ENCODE data around the gene DACH1.
"Not testable (repeated sequence)": the region's sequence is repeated elsewhere in the genome, so short reads cannot be mapped to it uniquely, and the experiment has no call there.

Gene DACH1

GRCh38 chr13:71864986-71865873 is 1.8 kb downstream of the DACH1 start:
- DNase-seq = peak in 1 of 4 experiments; percentile 1

- DNase-seq = no peak
These were observed 2.7 kb downstream of the DACH1 start for GRCh38 chr13:71864094-71864985.

GRCh38 chr13:71863254-71863865 is 3.6 kb downstream of the DACH1 start:
- no peak for DNase-seq

- no peak for DNase-seq
These were observed 4.5 kb downstream of the DACH1 start for GRCh38 chr13:71862459-71862943.

GRCh38 chr13:71861769-71862458 is 5.1 kb downstream of the DACH1 start:
- DNase-seq = no peak

GRCh38 chr13:71860547-71861138 is 6.4 kb downstream of the DACH1 start:
- no peak for DNase-seq

GRCh38 chr13:71858647-71859046 is 8.4 kb downstream of the DACH1 start:
- no peak for DNase-seq

GRCh38 chr13:71856548-71857043 is 10.4 kb downstream of the DACH1 start:
- DNase-seq = no peak

GRCh38 chr13:71854401-71854800 is 12.6 kb downstream of the DACH1 start:
- DNase-seq = no peak

- no peak for DNase-seq
These were observed 13.3 kb downstream of the DACH1 start for GRCh38 chr13:71853725-71854124.

GRCh38 chr13:71852736-71853135 is 14.3 kb downstream of the DACH1 start:
- DNase-seq = no peak

- DNase-seq = no peak
These were observed 15.2 kb downstream of the DACH1 start for GRCh38 chr13:71851498-71852409.

GRCh38 chr13:71842003-71842402 is 25.0 kb downstream of the DACH1 start:
- DNase-seq = no peak

- DNase-seq = no peak
These were observed 28.2 kb downstream of the DACH1 start for GRCh38 chr13:71838842-71839241.

- DNase-seq = not testable (repeated sequence)
These were observed 29.4 kb downstream of the DACH1 start for GRCh38 chr13:71837582-71837981.

GRCh38 chr13:71831716-71832115 is 35.3 kb downstream of the DACH1 start:
- no peak for DNase-seq

- no peak for DNase-seq
These were observed 36.3 kb downstream of the DACH1 start for GRCh38 chr13:71830736-71831135.

- no peak for DNase-seq
These were observed 36.7 kb downstream of the DACH1 start for GRCh38 chr13:71830323-71830722.

- no peak for DNase-seq
These were observed 37.5 kb downstream of the DACH1 start for GRCh38 chr13:71829547-71829946.

GRCh38 chr13:71828564-71828963 is 38.4 kb downstream of the DACH1 start:
- DNase-seq = no peak

GRCh38 chr13:71828117-71828516 is 38.9 kb downstream of the DACH1 start:
- DNase-seq = no peak
